ENCODE measurements around the gene FHIT. TPM values are rescaled to one million over a fixed set of nuclear protein-coding genes. Genes with fewer than 3 reads are reported as not detected.

The FHIT gene
- total and polyA plus RNA-seq, 2 of the 4 experiments (the other 2 are of a cell fraction): 0.07 TPM; not detected in 1

GRCh38 chr3:60136601-60137000 lies 1114.7 kb downstream of the FHIT start:
- H2BK15ac ChIP-seq (ENCODE audit: low read depth, low read length): no peak overlapping the region
- TF ChIP-seq, protein P1, sequence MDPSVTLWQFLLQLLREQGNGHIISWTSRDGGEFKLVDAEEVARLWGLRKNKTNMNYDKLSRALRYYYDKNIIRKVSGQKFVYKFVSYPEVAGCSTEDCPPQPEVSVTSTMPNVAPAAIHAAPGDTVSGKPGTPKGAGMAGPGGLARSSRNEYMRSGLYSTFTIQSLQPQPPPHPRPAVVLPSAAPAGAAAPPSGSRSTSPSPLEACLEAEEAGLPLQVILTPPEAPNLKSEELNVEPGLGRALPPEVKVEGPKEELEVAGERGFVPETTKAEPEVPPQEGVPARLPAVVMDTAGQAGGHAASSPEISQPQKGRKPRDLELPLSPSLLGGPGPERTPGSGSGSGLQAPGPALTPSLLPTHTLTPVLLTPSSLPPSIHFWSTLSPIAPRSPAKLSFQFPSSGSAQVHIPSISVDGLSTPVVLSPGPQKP (IDR thresholded peaks at IDR 0.05; ENCODE audit: borderline replicate concordance, low read depth, low read length): no peak
- no peak for TF ChIP-seq POLR2A (IDR thresholded peaks at IDR 0.05; ENCODE audit: low read depth, low read length)
- TF ChIP-seq CEBPB (IDR thresholded peaks at IDR 0.05; ENCODE audit: low read depth, low read length): no peak
- no peak for TF ChIP-seq MXI1 (IDR thresholded peaks at IDR 0.05; ENCODE audit: borderline replicate concordance, low read depth, low read length)
- TF ChIP-seq FOS (IDR thresholded peaks at IDR 0.05; ENCODE audit: low read depth, low read length): no peak
- no peak for TF ChIP-seq CHD1 (IDR thresholded peaks at IDR 0.05; ENCODE audit: low read depth, low read length)
- TF ChIP-seq, protein P2, sequence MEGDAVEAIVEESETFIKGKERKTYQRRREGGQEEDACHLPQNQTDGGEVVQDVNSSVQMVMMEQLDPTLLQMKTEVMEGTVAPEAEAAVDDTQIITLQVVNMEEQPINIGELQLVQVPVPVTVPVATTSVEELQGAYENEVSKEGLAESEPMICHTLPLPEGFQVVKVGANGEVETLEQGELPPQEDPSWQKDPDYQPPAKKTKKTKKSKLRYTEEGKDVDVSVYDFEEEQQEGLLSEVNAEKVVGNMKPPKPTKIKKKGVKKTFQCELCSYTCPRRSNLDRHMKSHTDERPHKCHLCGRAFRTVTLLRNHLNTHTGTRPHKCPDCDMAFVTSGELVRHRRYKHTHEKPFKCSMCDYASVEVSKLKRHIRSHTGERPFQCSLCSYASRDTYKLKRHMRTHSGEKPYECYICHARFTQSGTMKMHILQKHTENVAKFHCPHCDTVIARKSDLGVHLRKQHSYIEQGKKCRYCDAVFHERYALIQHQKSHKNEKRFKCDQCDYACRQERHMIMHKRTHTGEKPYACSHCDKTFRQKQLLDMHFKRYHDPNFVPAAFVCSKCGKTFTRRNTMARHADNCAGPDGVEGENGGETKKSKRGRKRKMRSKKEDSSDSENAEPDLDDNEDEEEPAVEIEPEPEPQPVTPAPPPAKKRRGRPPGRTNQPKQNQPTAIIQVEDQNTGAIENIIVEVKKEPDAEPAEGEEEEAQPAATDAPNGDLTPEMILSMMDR (conservative IDR thresholded peaks at IDR 0.05; ENCODE audit: low read depth, low read length): no peak
- TF ChIP-seq MAZ (IDR thresholded peaks at IDR 0.05; ENCODE audit: borderline replicate concordance, low read depth, low read length): no peak
- TF ChIP-seq RAD21 (IDR thresholded peaks at IDR 0.05; ENCODE audit: low read length): no peak
- no peak for TF ChIP-seq BHLHE40 (IDR thresholded peaks at IDR 0.05; ENCODE audit: low read depth, low read length)
- TF ChIP-seq RCOR1 (IDR thresholded peaks at IDR 0.05; ENCODE audit: insufficient replicate concordance, low read length): no peak
- no peak for TF ChIP-seq NFE2L2 (IDR thresholded peaks at IDR 0.05; ENCODE audit: low read depth, low read length)
- no peak for TF ChIP-seq RFX5 (IDR thresholded peaks at IDR 0.05; ENCODE audit: low read depth, low read length)
- no peak for TF ChIP-seq MAFK (IDR thresholded peaks at IDR 0.05; ENCODE audit: low read depth, low read length)
- TF ChIP-seq, protein P3, sequence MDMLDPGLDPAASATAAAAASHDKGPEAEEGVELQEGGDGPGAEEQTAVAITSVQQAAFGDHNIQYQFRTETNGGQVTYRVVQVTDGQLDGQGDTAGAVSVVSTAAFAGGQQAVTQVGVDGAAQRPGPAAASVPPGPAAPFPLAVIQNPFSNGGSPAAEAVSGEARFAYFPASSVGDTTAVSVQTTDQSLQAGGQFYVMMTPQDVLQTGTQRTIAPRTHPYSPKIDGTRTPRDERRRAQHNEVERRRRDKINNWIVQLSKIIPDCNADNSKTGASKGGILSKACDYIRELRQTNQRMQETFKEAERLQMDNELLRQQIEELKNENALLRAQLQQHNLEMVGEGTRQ (IDR thresholded peaks at IDR 0.05; ENCODE audit: low read depth, low read length): no peak
- TF ChIP-seq SMC3 (IDR thresholded peaks at IDR 0.05; ENCODE audit: low read depth, low read length): no peak
- no peaks in the 10 kb centered on the region for H3K79me1 ChIP-seq (ENCODE audit: low read depth in 1 of 2, low read length in 2 of 2)
- H3K4me3 ChIP-seq (ENCODE audit: insufficient read depth, low read depth, low read length): no peak overlapping the region
- H2AK5ac ChIP-seq (ENCODE audit: low read depth, low read length): no peak overlapping the region
- H4K5ac ChIP-seq (ENCODE audit: low read depth, low read length): no peak overlapping the region
- intact Hi-C loops (cut with micrococcal nuclease): no loop called here
- H3K56ac ChIP-seq (ENCODE audit: extremely low read depth, insufficient read depth, low read length): no peak overlapping the region
- no peaks in the 10 kb centered on the region for H4K20me1 ChIP-seq (ENCODE audit: insufficient read depth, low read length)
- H3K9me1 ChIP-seq (ENCODE audit: insufficient read depth, low read length): no peaks in the 10 kb centered on the region
- H3K23ac ChIP-seq (ENCODE audit: low read depth, low read length): no peak overlapping the region
- no peak overlapping the region for H3K27ac ChIP-seq (ENCODE audit: insufficient read depth, low read length)
- in situ Hi-C loops (cut with MboI; ENCODE audit: low sequenced_read_pairs): no loop called here
- no peaks in the 10 kb centered on the region for H3K4me1 ChIP-seq (ENCODE audit: control insufficient read depth, insufficient read depth, low read length)
- CTCF ChIA-PET: no interaction called here
- no peak overlapping the region for H3K14ac ChIP-seq (replicated peaks; ENCODE audit: low read depth, low read length)
- no peak overlapping the region for H3K4me2 ChIP-seq (ENCODE audit: low read depth, low read length)
- dilution Hi-C loops (cut with HindIII; ENCODE audit: low sequenced_read_pairs, unreplicated experiment): no loop called here
- H4K91ac ChIP-seq (ENCODE audit: insufficient read depth, low read depth, low read length): no peak overlapping the region
- no peaks in the 10 kb centered on the region for H3K27me3 ChIP-seq (ENCODE audit: control insufficient read depth, insufficient read depth, low read length)
- no peak overlapping the region for H2BK20ac ChIP-seq (ENCODE audit: low read depth, low read length)
- no peak overlapping the region for H2BK5ac ChIP-seq (ENCODE audit: low read depth, low read length, poor library complexity, severe bottlenecking)
- H3K18ac ChIP-seq (ENCODE audit: low read depth, low read length): no peak overlapping the region
- H3K4ac ChIP-seq (ENCODE audit: low read depth, low read length): no peak overlapping the region
- H3K9ac ChIP-seq (ENCODE audit: low read depth, low read length): no peak overlapping the region
- H2AFZ ChIP-seq (replicated peaks; ENCODE audit: low read length, poor library complexity): no peak overlapping the region
- no peaks in the 10 kb centered on the region for H3K36me3 ChIP-seq (ENCODE audit: control insufficient read depth, insufficient read depth, low read length)
- BruUV-seq (replicated peaks): no TSS peak
- no peak for DNase-seq
- H2BK120ac ChIP-seq (ENCODE audit: low read depth, low read length): no peak overlapping the region
- no peak for ATAC-seq (ENCODE audit: low read depth)
- no CpG with 5 or more reads among the region's 4 CpGs for WGBS, 2 experiments (ENCODE audit: extremely low coverage in 2 of 2, insufficient read length in 1 of 2)
- POLR2A ChIA-PET (ENCODE audit: unreplicated experiment): no interaction called here
- no peaks in the 10 kb centered on the region for H3K9me3 ChIP-seq (ENCODE audit: control insufficient read depth, insufficient read depth, low read length)
- no peak overlapping the region for H2AK9ac ChIP-seq (replicated peaks; ENCODE audit: low read depth, low read length, poor library complexity)
- no peak overlapping the region for H4K8ac ChIP-seq (ENCODE audit: low read depth in 2 of 2, low read length in 2 of 2)
